Gastroesophageal sphincter (tissue), 4 donors: ENCODE data around the gene NHEJ1. TPM values are rescaled to one million over a fixed set of nuclear protein-coding genes. Genes with fewer than 3 reads are reported as not detected.

Source experiments
- ATAC-seq: fragments of 150-250 bp; one replicate; pipeline ENCODE4 v1.9.1; 2016; ENCODE audit warnings: mild to moderate bottlenecking, moderate library complexity
- H3K27ac ChIP-seq, 4 donors: fragments of 200-600 bp; sonication (generic) in 3 of 4; 1 replicate in 3 of 4; 2 replicates in 1 of 4; pipeline ENCODE4 v1.5.1; 2016 to 2019
- H3K27me3 ChIP-seq: fragments of 200-600 bp; sonication (generic); one replicate; pipeline ENCODE4 v1.5.1; 2019
- H3K36me3 ChIP-seq, 2 donors: fragments of 200-600 bp; sonication (generic); one replicate each; pipeline ENCODE4 v1.5.1; 2019; ENCODE audit warnings: control low read depth in 1 of 2
- H3K4me1 ChIP-seq, 3 donors: fragments of 200-600 bp; sonication (generic); 1 replicate in 2 of 3; 2 replicates in 1 of 3; pipeline ENCODE4 v1.5.1; 2016 to 2019; ENCODE audit warnings: control low read depth in 2 of 3
- H3K4me3 ChIP-seq, 2 donors: fragments of 200-600 bp; sonication (generic); one replicate each; pipeline ENCODE4 v1.5.1; 2019; ENCODE audit warnings: mild to moderate bottlenecking in 1 of 2, moderate library complexity in 1 of 2
- H3K9me3 ChIP-seq, 3 donors: fragments of 200-600 bp; sonication (generic); one replicate each; pipeline ENCODE4 v1.5.1; 2017 to 2019; ENCODE audit warnings: control low read depth in 2 of 3
- CTCF ChIP-seq, 4 experiments: fragments of 200-600 bp in 2 of 4; fragments of 450-650 bp in 2 of 4; sonication (generic) in 1 of 4; IDR thresholded peaks; one replicate each; pipeline ENCODE4 v1.5.1; 2017 to 2019; ENCODE audit warnings: antibody characterized with exemption in 4 of 4, mild to moderate bottlenecking in 2 of 4, moderate library complexity in 2 of 4
- EP300 ChIP-seq: sonication (generic); formaldehyde crosslinking; IDR thresholded peaks from one replicate; pipeline ENCODE4 v1.6.1; 2017; ENCODE audit warnings: antibody characterized with exemption, mild to moderate bottlenecking
- POLR2A ChIP-seq, 2 donors: fragments of 450-650 bp; IDR thresholded peaks; one replicate each; pipeline ENCODE4 v1.6.1; 2017; ENCODE audit warnings: antibody characterized with exemption in 2 of 2, mild to moderate bottlenecking in 2 of 2, moderate library complexity in 1 of 2
- POLR2AphosphoS5 ChIP-seq: sonication (generic); formaldehyde crosslinking; IDR thresholded peaks from one replicate; pipeline ENCODE4 v1.6.1; 2017; ENCODE audit warnings: antibody characterized with exemption
- WGBS, 2 donors: methylation state at CpG; one replicate each; pipeline ENCODE4 v1.1.5; 2018; ENCODE audit warnings: low coverage in 1 of 2; 5-methylcytosine and 5-hydroxymethylcytosine counted together
- total RNA-seq, 4 donors: library from RNA; depleted of rRNA; stranded (reverse); fragments of >200 nt; gene quantifications; one replicate each; pipeline ENCODE4 v1.1.0, GENCODE V29; 2016

Gene NHEJ1
- total RNA-seq, 4 donors from 2014 or later, result 12.8 to 25.5 (median 17.4) TPM

- Histone ChIP-seq H3K27ac (no peak overlapping the region), H3K4me1 (peaks cover 0 to 8% (median 0%) of the 10 kb centered on the region in 3 donors), H3K4me3 (no peak overlapping the region), H3K9me3 (no peaks in the 10 kb centered on the region), H3K36me3 (no peaks in the 10 kb centered on the region), H3K27me3 (no peaks in the 10 kb centered on the region)
- 91 to 100% methylated on average over 2 to 4 of the region's 10 CpGs for WGBS, 2 donors
- ATAC-seq, result no peak
- no peak for TF ChIP-seq EP300
- TF ChIP-seq POLR2AphosphoS5, result no peak
- no peak for TF ChIP-seq POLR2A (IDR thresholded peaks at IDR 0.05)
- TF ChIP-seq CTCF (IDR thresholded peaks at IDR 0.05), result no peak
These were observed 4.7 kb upstream of the NHEJ1 start for GRCh38 chr2:219165058-219165911.

GRCh38 chr2:219163156-219163555 is 2.5 kb upstream of the NHEJ1 start:
- TF ChIP-seq POLR2AphosphoS5 (no peak), CTCF (IDR thresholded peaks at IDR 0.05) (no peak), EP300 (no peak), POLR2A (IDR thresholded peaks at IDR 0.05) (no peak)
- H3K27me3 ChIP-seq, result no peaks in the 10 kb centered on the region
- 94% methylated on average over 2 of the region's 6 CpGs; no CpG with 5 or more reads in 1 of the 2 donors for WGBS, 2 donors

GRCh38 chr2:219161097-219161496 is 482 bp upstream of the NHEJ1 start:
- H3K9me3 ChIP-seq, result no peaks in the 10 kb centered on the region
- H3K27ac ChIP-seq, result peak overlapping the region; percentile 43 to 98 (median 93)
- TF ChIP-seq POLR2AphosphoS5 (no peak), POLR2A (IDR thresholded peaks at IDR 0.05) (no peak), EP300 (no peak), CTCF (IDR thresholded peaks at IDR 0.05) (no peak)
- no peaks in the 10 kb centered on the region for H3K27me3 ChIP-seq
- peak overlapping the region; percentile 40 to 69 for H3K4me3 ChIP-seq
- H3K36me3 ChIP-seq, result peaks cover 0 to 23% of the 10 kb centered on the region in 2 donors
- H3K4me1 ChIP-seq, result peaks cover 0 to 20% (median 4%) of the 10 kb centered on the region in 3 donors
- WGBS, 2 donors, result 58 to 72% methylated on average over 2 to 4 of the region's 4 CpGs
- ATAC-seq, result no peak

More at GRCh38 chr2:219163156-219163555, 2.5 kb upstream of the NHEJ1 start:
- ATAC-seq, result no peak
- peaks cover 0 to 2% of the 10 kb centered on the region in 2 donors for H3K36me3 ChIP-seq
- H3K4me3 ChIP-seq, result no peak overlapping the region
- no peak overlapping the region for H3K27ac ChIP-seq
- no peaks in the 10 kb centered on the region for H3K9me3 ChIP-seq
- peaks cover 0 to 20% (median 4%) of the 10 kb centered on the region in 3 donors for H3K4me1 ChIP-seq

GRCh38 chr2:219159771-219160185 is 837 bp downstream of the NHEJ1 start:
- Histone ChIP-seq H3K4me1 (peaks cover 0 to 20% (median 4%) of the 10 kb centered on the region in 3 donors), H3K9me3 (no peaks in the 10 kb centered on the region), H3K27ac (peak overlapping the region; percentile 43 to 98 (median 93)), H3K4me3 (peak overlapping the region; percentile 40 to 69), H3K36me3 (peaks cover 0 to 33% of the 10 kb centered on the region in 2 donors), H3K27me3 (no peaks in the 10 kb centered on the region)
- 4 to 26% methylated on average over 4 to 10 of the region's 18 CpGs for WGBS, 2 donors
- TF ChIP-seq EP300 (no peak), POLR2A (IDR thresholded peaks at IDR 0.05) (no peak), POLR2AphosphoS5 (no peak), CTCF (IDR thresholded peaks at IDR 0.05) (no peak)
- no peak for ATAC-seq
